Measurements from ENCODE around the gene TMEM120B. TPM values are rescaled to one million over a fixed set of nuclear protein-coding genes. Genes with fewer than 3 reads are reported as not detected.

The TMEM120B gene
- total RNA-seq, 1 donor from 2014 or later: 13.7 TPM

DNA sequence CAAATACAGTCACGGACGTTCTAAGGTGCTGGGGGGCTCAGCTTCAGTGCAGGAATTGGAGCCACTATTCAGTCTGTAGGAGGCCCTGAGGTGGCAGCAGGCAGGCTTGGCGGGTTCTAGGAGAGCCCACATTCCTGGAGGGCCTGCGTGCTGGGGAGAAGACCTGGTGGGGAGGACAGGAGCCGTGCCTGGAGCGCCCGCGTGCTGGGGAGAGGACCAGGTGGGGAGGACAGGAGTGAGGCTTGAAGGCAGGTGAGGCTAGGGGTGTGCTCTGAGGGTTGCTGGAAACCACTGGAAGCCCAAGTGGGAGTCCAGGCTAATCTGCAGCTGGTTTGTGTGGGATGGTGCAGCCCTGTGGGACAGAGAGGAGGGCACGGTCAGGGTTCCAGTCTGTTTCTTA lies 57.8 kb downstream of the TMEM120B start:
- no peak for DNase-seq (ENCODE audit: extremely low read depth, low read depth, low spot score)

GRCh38 chr12:121770813-121771625 lies 58.5 kb downstream of the TMEM120B start:
- no peak for DNase-seq (ENCODE audit: extremely low read depth, low read depth, low spot score)

DNA sequence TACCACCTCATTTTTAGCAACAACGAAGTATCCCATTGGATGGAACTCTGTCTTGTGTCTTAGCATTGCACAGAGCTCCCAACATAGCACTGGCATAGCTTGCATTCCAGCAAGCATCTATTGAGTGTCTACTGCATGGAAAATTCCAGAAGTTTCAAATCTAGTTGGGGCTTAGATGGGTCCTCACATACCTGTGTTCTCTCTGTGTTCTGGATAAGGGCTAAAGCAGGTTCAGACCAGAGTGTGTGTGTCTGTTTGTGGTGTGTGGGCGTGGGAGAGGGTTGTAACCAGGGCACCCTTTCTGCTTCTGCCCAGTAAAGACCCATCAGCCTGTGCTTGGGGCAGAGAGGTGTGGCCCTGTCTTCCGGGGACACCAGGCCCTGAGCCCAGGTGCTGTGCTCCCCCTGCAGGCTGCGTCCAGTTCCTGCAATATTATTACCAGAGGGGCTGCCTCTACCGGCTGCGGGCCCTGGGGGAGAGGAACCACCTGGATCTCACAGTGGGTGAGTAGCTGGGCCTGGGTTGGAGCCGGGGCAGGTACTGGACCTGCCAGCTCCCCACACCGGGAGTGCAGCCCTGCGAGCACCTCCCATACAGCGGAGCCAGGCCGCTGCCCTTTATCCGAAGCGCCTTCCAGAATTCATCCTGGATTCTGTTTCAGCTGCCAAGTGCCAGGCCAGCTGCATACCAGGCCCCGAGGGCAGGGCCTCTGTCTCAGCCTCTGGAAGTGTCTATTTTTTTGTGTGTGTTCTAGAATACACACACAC lies 60.6 kb downstream of the TMEM120B start:
- DNase-seq (ENCODE audit: extremely low read depth, low read depth, low spot score): no peak

GRCh38 chr12:121774968-121775474 lies 62.5 kb downstream of the TMEM120B start:
- no peak for DNase-seq (ENCODE audit: extremely low read depth, low read depth, low spot score)

DNA sequence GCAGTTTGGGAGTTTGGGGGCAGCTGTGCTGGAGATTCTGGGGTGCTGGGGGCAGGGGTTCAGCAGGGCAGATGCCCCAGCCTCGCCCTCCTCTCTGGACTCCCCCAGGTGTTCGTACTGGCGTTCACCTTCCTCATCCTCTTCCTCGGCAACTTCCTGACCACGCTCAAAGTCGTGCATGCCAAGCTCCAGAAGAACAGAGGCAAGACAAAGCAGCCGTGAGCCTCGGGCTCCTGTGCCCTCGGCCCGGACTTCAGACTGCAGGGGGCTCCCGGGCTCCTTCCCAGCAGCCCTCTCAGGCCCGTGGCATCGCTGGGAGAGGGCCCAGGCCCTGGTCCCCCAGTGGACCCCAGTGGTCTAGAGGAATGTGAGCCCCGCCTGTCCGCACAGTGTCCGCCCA lies 62.9 kb downstream of the TMEM120B start:
- no peak for DNase-seq (ENCODE audit: extremely low read depth, low read depth, low spot score)

DNA sequence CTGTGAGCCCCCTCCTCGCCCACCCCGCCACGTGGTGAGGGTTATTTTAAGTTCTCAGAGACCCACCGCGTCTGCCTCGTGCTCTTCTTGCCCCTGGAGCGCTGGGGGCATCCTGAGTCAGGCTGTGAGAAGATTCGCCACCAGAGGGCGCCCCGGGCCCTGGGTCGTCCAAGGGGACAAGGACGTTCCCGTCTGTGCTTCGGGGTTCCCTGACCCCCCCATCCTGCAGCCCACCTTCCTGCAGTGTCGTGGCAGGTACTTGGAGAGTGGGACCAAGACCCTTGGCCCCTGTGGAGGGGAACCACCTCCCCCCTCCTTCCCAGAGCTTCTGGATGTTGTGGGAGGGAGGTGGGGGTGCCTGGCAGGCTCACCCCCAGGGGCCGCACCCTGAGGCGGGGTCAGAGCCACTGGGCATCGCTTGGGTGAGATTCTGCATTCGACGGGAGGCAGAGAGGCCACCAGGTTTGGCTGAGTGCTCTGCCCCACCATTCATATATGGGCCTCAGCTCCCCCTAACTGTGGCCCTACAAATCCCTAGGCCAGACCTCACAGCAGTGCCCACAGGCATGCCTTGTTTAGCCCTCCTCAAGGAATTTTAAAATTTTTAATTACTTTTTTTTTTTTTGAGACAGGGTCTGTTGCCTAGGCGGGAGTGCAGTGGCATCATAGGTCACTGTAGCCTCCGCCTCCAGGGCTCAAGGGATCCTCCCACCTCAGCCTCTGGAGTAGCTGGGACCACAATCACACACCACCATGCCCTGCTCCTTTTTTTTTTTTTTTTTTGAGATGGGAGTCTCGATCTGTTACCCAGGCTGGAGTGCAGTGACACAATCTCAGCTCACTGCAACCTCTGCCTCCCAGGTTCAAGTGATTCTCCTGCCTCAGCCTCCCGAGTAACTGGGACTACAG lies 63.9 kb downstream of the TMEM120B start:
- no peak for DNase-seq (ENCODE audit: extremely low read depth, low read depth, low spot score)

- no peak for DNase-seq (ENCODE audit: extremely low read depth, low read depth, low spot score)
Observed at GRCh38 chr12:121778567-121779421, 66.2 kb downstream of the TMEM120B start.

- DNase-seq (ENCODE audit: extremely low read depth, low read depth, low spot score): no peak
Observed at GRCh38 chr12:121779422-121779895, 66.9 kb downstream of the TMEM120B start.

- DNase-seq (ENCODE audit: extremely low read depth, low read depth, low spot score): no peak
Observed at GRCh38 chr12:121780429-121780828, 67.9 kb downstream of the TMEM120B start.

GRCh38 chr12:121781484-121781997 lies 69.0 kb downstream of the TMEM120B start:
- no peak for DNase-seq (ENCODE audit: extremely low read depth, low read depth, low spot score)

GRCh38 chr12:121781998-121782979 lies 69.7 kb downstream of the TMEM120B start:
- no peak for DNase-seq (ENCODE audit: extremely low read depth, low read depth, low spot score)

DNA sequence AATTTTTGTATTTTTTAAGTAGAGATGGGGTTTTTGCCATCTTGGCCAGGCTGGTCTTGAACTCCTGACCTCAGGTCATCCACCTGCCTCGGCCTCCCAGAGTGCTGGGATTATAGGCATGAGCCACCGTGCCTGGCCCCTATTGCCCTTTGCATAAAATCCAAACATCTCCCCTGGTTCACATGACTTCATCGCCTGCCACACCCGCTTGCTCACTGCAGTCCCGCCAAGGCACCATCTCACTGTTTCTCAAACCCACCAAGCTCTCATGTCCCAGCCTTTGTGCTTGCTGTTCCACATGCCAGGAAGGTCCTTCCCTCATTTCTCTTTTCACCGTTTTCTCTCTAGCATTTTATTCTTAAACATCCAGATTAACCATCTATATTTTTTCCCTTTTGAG lies 71.2 kb downstream of the TMEM120B start:
- no peak for DNase-seq (ENCODE audit: extremely low read depth, low read depth, low spot score)

GRCh38 chr12:121784460-121784859 lies 71.9 kb downstream of the TMEM120B start:
- no peak for DNase-seq (ENCODE audit: extremely low read depth, low read depth, low spot score)

- DNase-seq (ENCODE audit: extremely low read depth, low read depth, low spot score): no peak
Observed at GRCh38 chr12:121786440-121786825, 73.9 kb downstream of the TMEM120B start.

GRCh38 chr12:121787063-121788025 lies 74.8 kb downstream of the TMEM120B start:
- no peak for DNase-seq (ENCODE audit: extremely low read depth, low read depth, low spot score)

DNA sequence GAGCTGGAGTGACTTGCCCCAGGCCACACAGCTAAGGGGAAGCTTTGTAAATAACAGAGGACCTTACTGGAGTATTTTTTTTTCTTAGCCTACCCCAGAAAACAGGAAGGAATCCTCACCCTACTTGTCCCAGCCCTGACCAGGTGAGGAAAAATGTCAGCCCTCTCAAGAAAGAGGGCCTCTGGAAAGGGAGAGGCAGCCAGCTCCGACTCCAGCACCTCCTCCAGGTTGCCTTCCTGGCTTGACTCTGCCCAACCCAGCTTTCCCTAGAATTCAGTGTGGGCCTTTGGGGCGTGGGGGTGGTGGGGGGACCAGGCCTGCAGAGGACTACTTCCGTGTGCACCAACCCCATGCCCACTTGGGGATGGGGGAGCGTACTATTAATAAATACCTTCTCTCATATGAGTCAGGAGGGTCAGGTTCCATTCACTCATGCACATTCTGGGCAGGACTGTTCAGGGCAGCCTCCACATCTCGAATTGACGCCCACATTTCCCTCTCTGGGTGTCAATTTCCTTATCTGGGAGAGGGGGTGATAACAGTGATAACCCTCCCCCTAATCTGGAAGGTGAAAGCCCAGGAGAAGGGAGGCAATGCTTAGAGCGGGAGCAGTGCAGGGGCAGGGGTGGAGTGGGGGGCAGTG lies 75.7 kb downstream of the TMEM120B start:
- no peak for DNase-seq (ENCODE audit: extremely low read depth, low read depth, low spot score)
